Measurements from ENCODE around the gene TAS2R5.
"Not testable (repeated sequence)": the region's sequence is repeated elsewhere in the genome, so short reads cannot be mapped to it uniquely, and the experiment has no call there.

Gene TAS2R5, protein sequence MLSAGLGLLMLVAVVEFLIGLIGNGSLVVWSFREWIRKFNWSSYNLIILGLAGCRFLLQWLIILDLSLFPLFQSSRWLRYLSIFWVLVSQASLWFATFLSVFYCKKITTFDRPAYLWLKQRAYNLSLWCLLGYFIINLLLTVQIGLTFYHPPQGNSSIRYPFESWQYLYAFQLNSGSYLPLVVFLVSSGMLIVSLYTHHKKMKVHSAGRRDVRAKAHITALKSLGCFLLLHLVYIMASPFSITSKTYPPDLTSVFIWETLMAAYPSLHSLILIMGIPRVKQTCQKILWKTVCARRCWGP

GRCh38 chr7:141789917-141790316 is at the start of gene TAS2R5:
TAS2R5 (plus strand) TSS chr7:141790217; CDS start chr7:141790362, 145 bp downstream.
- DNase-seq = no peak

DNA sequence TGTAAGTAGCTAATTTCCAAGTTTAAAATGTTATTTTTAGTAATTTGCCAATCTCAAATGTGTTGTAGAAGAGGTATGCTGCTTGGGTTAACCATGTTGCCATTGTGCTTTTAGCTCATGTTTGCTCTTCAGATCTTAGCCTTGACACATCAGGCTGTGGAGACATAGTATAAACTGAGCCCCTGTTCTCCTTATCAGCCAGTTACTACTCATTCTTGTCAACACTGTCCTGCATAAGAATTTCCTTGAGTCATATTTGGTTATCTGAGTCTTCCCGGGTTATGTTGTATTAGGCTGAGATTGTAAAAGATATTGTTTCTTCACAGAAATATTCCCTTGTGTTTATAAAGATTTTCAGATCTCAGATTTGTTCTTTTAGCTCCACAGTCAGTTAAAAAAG is 47.8 kb upstream of the TAS2R5 start:
- DNase-seq = no peak

DNA sequence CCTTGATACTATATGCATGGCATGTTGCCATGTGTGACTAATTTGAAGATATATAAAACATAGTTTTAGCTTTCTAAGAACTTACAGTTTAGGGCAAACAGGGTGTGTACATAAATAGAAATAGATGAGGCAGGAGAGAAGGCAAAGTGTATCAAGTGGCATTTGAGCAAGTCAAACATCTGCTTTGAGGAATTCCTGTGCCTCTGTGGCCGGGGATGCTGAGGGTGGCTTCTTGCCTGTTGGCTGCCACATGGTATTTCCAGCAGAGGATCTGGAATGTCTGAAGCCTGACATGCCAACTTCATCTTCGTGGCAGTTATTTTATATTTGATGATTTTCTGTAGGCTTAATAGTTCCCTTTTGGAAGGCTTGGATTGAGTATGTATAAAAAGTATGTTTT is 45.9 kb upstream of the TAS2R5 start:
- DNase-seq = no peak

DNA sequence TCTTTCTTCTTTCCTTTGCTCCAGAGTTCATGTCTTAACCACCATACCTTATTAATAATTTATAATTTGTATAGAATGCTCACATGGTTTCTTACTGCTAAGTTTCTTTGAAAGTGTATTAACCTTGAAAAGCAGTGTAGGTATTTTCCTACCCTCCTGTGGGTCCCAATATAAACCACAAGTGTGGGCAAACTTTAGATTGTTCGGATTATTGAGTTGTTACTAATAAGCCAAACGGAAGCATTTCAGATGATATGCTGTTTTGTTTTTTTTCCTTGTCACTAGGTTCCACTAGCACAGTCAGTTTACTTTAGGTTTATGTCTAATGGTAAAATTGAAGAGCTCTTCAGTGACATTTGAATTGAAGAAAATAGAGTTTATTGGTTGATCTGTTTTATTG is 41.6 kb upstream of the TAS2R5 start:
- DNase-seq = no peak

GRCh38 chr7:141751904-141752303 is 38.1 kb upstream of the TAS2R5 start:
- not testable (repeated sequence) for DNase-seq

GRCh38 chr7:141752634-141753033 is 37.4 kb upstream of the TAS2R5 start:
- DNase-seq = no peak

GRCh38 chr7:141754939-141755338 is 35.1 kb upstream of the TAS2R5 start:
- DNase-seq = no peak

DNA sequence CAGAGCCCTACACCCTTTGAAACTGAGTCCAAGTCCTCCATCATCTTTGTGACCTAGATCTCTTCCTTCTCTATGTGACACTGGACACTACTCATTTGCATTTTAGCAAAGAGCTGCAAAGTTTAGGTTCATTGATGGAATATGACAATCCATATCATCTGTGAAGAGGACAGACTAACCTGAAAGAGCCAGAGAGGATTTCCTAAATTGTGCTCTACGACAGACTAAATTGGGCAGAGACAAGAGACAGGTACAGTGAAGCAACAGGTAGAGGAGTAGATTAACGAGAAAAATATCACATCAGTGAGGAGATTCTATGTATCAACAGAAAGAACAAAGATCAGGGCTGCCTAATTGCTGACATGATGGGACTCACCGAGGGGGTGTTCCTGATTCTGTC is 26.2 kb upstream of the TAS2R5 start, which contains the start of gene TAS2R3:
Gene TAS2R3 (plus strand): TSS at position 301 of the 400 bp plus-strand sequence. CDS start 62 bp downstream, at position 363.
- no peak for DNase-seq

DNA sequence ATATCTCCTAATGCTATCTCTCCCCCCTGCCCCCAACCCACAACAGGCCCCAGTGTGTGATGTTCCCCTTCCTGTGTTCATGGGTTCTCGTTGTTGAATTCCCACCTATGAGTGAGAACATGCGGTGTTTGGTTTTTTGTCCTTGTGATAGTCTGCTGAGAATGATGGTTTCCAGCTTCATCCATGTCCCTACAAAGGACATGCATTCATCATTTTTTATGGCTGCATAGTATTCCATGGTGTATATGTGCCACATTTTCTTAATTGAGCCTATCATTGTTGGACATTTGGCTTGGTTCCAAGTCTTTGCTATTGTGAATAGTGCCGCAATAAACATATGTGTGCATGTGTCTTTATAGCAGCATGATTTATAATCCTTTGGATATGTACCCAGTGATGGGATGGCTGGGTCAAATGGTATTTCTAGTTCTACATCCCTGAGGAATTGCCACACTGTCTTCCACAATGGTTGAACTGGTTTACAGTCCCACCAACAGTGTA is 19.9 kb upstream of the TAS2R5 start:
- DNase-seq = not testable (repeated sequence)

DNA sequence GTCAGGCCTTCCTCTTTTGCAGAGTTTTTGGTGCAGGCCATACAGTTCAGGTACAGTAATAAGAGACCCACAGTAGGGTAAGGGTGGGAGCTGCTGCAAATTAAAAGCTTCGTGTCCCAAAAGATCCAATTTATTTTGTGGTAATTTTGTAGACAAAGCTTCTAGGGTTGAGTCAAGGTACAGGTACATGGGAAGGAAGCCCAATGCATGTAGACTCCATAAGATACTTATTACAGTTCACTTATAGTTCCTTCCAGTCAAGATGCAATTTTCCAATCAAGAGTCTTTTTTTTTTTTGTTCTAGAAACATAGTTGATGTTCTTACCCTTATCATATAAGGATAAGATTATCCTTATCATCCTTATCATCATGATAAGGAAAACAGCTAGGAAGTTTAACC is 13.6 kb upstream of the TAS2R5 start, which contains the start of gene TAS2R4:
Gene TAS2R4 (plus strand): TSS at position 301 of the 400 bp plus-strand sequence. CDS start 1,815 bp downstream, outside the sequence.
- no peak for DNase-seq

DNA sequence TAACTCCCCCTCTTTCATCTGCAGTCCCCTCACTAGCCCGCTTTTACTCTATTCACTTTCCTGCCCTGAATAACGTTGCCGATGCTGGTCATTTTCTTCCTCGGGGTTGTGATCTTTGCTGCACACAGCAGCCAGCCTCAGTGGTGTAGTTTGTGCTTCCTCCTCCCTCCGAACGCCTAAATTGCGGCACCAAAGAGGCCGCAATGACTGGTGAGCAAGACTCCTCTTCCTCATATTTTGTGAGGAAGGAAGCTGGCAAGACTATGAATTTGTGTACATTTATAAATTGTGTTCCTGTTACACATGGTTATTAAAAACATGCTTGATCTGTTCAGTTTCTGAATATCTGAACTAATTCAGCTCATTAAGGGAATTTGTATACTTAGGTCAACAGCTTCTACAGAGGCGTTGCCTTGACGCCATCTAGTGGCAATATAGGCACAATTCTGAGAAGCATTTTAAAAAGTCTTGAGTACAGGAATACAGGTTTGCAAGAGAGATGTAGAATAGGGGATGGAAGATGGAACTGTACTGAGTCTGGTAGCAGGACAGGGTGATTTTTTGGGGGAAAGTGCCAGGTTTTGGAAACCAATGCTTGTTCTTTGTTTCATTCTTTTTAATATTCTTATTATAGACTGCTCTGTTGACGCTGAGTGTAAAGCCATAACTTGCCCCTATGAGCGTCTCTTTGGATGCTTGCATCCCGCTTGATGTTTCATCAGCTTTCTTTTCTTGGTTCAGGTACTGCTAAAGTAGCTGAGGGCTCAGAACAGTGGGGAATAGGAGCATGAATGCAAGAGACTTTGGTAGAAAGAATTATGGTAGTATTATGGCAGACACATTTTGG is 4.1 kb upstream of the TAS2R5 start:
- DNase-seq = no peak

DNA sequence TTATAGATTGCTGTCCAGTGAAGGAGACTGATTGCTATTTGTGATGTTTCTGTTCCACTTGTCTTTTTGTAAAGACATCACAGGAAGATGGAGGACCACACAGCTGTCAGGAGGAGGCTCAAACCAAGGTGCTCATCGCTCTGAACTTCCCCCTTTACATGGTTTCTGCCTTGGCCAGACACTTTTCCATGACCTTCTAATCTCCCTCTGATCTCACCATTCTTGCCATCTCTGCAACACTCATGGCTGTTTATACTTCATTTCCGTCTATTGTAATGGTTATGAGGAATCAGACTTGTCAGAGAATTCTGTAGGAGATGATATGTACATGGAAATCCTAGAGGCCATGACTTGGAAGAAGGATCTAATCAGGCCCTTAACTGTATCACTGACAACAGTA is 1.7 kb upstream of the TAS2R5 start:
- DNase-seq = no peak

GRCh38 chr7:141792526-141792925 is 2.5 kb downstream of the TAS2R5 start:
- no peak for DNase-seq

- DNase-seq = no peak
Measured at GRCh38 chr7:141820067-141820466, 30.1 kb downstream of the TAS2R5 start.

- not testable (repeated sequence) for DNase-seq
Measured at GRCh38 chr7:141822432-141822831, 32.4 kb downstream of the TAS2R5 start.

DNA sequence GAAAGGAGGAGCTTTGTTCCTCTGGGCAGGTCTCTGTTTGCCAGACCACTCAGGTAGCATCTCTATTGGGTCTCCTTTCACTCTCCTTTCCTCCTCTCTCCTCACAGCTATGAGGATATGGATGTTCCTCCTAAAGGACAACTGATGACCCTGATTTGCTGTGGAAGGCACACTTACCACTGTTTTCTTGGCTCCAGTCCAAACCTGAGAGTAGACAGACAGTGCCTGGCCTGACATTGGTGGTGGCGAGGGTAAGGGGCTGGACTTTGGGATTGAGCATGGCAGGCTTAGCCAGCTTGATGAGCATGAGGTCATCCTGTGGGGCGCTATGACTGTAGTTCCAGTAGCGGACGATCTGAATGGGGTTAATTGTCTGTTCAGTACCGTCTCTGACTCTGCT is 47.7 kb downstream of the TAS2R5 start:
- DNase-seq = no peak

GRCh38 chr7:141838581-141838980 is 48.6 kb downstream of the TAS2R5 start:
- DNase-seq = no peak

GRCh38 chr7:141839256-141839655 is 49.2 kb downstream of the TAS2R5 start:
- DNase-seq = no peak

DNA sequence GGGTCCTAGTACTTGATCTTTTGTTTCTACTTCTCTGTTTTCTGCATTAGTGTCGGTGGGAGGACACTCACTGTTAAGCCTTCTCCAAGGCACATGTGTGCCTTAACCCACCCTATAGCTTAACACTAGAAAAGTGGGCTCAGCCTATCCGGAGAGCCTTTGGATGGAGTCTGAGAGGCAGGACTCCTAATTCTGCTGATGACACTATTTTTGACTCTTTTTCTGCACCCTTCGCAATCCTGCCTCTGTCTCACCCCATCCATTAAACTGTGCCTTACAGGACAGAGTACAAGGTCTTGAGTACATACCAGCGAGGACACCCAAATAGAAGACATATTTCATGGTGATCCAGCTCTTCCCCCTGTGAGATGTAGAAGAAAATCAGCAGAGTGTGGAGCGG is 50.7 kb downstream of the TAS2R5 start:
- no peak for DNase-seq
